Islet precursor cell (in vitro differentiated cells): ENCODE data around the gene NPHP4.

Experiments used
- DNase-seq: peaks from one replicate; pipeline ENCODE4 v3.0.0-alpha.2; 2018

The NPHP4 gene

DNA sequence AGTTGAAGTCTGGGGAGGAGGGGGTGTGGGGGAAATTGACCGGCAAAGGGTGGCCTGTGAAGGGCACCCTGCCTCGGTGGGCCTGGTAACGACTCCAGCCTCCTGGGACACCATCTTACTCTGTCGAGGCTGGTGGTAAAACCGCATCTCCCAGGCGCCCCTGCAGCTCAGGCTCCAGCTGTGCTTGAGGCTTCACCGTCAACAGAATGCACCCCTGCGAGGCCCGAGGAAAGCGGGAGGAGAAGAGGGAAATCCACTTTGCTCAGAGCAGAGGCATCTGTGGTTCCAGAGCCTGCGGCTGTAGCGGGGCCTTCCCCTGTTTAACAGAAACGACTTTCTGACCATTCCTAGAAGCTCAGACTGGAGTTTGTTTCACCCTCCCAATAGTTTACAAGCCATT lies 165.6 kb downstream of the NPHP4 start:
- DNase-seq: no peak

DNA sequence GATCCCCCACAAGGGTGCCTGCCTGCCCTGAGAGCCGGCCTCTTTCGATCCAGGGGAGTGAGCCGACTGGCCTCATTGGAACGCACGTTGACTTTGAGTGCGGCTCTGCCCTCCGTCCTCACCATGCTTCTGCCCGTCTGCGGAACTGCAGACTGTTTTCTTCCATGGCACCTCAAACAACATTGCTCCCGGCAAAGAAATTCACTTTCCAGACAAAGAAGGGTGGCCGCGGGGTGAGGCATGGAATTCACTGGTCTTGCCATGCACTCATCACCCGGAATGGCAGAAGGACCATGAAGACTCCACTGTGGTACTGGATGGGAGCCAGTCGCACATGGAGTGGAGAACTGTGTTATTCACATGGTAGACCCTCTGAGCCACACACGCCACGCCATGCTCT lies 169.5 kb downstream of the NPHP4 start:
- no peak for DNase-seq

DNA sequence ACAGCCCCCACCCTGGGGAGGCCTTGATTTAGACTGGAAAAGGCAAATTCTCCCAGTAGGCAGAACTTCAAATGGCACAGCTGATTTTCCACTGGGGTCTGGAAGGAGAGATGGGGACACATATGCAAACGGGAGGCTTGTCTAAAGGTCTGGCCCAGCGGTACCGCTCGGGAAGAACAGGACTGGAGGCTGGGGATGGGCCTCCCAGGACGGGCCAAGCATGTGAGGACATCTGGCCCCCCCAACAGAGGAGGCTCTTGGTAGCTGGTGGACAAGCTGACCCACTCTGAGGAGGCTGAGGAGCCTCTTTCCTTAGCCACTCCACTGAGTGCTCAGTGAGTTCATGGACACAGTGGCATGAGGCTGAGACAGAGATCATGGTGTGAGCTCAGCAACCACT lies 170.0 kb downstream of the NPHP4 start:
- no peak for DNase-seq

DNA sequence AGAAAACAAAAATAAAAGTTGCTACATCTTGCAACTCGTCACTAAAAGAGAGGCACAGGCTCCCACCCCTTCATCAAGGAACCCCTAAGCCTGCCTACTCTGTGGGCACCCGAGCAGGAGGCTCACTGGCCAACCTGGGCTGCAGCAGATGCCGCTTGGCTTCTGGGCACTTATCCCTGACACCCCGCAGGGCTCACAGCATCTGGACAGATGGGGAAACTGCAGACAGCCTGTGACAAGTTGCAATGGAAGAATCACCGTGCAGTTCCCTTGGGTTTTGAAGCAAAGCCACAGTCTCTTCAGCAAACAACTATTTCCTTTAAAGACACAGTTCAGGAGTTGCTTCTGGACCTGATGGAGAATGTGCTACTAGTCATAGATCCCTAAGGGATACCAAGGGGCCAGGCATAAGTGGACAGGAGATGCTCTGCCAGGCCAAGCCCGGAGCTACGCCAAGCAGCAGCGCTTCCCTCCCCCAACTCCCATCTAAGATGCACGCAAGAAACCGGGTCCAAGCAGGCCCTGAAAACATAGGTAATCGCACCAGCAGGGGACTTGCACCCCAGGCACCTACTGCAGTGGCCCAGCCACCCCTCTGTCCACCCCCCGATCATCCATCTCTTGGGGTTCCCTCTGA lies 170.6 kb downstream of the NPHP4 start:
- DNase-seq: no peak

DNA sequence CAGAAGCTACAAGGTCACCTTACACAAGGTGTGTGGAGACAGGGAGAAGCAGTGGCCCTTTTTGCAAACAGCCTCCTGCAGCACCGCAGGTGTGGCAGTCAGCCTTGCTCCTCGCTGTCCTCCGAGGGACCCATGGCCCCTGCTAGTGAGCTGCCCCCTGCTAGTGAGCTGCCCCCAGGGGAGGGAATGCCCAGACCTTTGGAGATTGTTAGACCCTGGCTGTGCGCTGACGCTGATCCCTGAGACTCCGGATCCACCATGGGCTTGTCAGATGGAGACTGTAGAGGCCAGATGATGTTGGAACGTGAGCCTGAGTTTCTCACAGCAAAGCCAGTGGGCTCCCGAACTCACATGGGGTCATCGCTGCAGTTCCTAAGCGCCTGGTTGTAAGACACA lies 172.2 kb downstream of the NPHP4 start:
- no peak for DNase-seq

DNA sequence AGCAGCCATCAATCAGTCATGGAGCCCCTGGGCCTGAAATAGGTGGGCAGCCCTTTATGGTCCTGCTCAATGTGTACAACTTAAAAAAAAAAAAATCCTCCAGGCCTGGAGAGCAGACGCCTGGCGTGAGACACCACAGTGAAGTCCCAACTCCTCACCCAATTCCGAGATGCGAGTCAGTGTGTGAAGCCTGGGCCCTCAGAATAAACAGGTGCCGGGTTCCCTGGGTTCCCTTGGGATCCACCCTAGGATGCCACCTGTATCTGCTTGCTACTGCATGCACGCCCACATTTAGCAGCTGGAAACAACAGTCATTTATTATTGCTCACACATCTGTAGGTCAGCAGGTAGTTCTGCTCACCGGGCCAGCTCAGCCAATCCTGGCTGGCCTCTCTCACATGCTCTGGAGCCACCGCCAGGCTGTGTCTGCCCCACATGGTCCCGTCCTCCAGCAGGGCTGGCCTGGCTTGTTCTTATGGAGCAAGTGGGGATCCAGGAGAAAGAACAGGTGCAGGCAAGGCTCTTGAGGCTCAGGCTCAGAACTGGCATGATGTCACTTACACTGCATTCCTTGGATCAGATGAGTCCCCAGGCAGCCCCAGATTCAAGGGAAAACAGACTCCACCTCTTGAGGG lies 172.7 kb downstream of the NPHP4 start:
- no peak for DNase-seq

DNA sequence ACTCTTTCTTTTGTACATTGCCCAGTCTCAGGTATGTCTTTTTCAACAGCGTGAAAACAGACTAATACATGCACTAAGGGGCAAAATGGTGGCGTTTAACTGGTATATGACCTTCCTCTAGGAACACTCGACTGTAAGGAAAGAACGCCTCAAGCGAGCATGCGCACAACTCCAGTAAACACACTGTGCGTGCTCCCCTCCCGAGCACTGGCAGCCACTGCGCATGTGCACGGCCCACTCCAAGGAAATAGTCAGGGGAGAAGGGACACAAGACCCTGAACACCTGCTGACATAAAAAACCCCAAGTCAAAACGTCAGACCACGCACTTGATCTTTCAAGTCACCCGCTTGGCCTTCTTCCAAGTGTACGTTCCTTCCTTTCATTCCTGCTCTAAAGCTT lies 173.5 kb downstream of the NPHP4 start:
- no peak for DNase-seq

DNA sequence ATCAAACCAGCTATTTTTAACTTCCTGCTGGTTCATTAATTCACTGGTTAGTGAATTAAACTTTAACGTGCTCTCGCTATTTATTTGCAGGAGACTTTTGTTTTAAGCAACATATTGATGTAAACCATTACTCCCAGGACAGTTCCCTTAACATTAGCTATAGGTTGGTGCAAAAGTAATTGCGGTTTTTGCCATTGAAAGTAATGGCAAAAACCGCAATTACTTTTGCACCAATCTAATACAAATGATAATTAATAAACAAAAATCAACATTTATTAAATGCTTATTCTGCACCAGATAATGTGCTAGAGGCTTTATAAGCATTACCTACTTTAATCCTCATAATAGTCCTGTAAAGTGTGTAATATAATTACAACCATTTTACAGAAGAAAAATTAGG lies 176.5 kb downstream of the NPHP4 start:
- no peak for DNase-seq

DNA sequence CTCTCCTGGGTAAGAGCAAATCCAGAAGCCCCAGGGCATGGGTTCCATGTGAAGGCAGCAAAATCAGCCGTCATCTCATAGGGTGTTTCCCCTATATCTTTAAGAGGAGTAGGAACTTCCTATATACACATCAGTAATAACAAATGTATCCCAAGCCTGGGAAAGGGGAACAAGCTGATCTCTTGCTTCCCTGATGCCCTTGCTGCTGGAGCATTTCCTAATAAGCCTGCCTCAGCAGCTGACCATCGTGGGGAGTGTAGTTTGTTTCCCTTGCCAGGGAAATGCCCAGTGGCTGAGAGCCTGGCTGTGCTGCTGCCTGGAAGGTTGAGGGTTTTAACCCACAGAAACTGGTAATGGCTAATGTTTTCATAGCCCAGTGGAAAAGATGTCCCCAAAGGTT lies 177.0 kb downstream of the NPHP4 start:
- DNase-seq: no peak

DNA sequence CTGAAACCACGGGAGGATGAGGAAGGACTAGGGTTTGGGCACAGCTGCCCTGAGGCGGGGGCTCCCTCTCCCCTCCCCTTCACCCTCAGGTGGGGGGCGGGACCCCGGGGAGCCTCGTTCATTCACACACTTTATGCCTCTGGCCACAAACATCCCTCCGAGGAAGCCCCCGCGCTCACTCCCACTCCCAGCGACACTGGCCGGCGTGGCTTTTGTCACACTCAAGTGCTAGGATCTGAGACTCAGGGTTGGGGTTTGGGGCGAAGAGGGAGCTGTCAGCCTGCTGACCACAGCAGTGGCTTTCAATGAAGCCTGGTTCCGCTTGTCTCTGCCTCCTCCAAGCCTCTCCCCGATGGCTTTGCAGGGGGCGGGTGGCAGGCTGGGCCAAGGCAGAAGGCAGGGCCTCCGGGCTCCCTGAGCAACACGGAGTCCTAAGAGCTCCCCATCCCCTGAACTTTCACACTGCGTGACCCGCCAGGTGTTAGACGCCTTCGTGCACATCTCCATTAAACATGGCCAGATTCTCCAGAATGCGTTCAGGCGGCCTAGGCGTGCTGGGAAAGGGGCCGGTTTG lies 178.1 kb downstream of the NPHP4 start:
- no peak for DNase-seq

DNA sequence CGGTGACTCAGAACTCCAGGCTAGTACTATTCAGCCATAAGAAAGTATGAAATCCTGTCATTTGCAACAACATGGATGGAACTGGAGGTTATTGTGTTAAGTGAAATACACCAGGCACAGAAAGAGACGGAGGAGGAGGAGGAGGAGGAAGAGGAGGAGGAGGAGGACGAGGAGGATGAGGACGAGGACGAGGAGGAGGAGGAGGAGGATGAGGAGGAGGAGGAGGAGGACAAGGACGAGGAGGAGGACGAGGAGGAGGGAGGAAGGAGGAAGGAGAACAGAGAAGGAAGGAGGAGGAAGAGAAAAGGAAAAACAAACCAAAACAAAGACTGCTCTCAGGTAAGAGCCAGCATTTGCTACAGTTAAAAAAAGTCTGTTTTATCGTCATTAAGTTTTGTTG lies 178.7 kb downstream of the NPHP4 start:
- DNase-seq: no peak
